IPS-15b (cell line): Measurements from ENCODE around the gene ARHGAP22.

Source experiments
- H3K27me3 ChIP-seq: one replicate; pipeline ENCODE4 v1.6.1; 2013; ENCODE audit warnings: low read length; ENCODE audit not compliant: control insufficient read depth, insufficient read depth
- H3K36me3 ChIP-seq: one replicate; pipeline ENCODE4 v1.6.1; 2013; ENCODE audit warnings: low read length; ENCODE audit not compliant: control insufficient read depth, insufficient read depth
- H3K4me1 ChIP-seq: one replicate; pipeline ENCODE4 v1.6.1; 2013; ENCODE audit warnings: mild to moderate bottlenecking, low read length; ENCODE audit not compliant: control insufficient read depth, insufficient read depth
- H3K4me3 ChIP-seq: one replicate; pipeline ENCODE4 v1.5.1; 2013; ENCODE audit warnings: low read depth, low read length
- H3K9ac ChIP-seq: one replicate; pipeline ENCODE4 v1.6.1; 2013; ENCODE audit warnings: low read depth, mild to moderate bottlenecking, low read length
- H3K9me3 ChIP-seq: one replicate; pipeline ENCODE4 v1.6.1; 2013; ENCODE audit warnings: mild to moderate bottlenecking, low read length; ENCODE audit not compliant: control insufficient read depth, insufficient read depth

Gene ARHGAP22

GRCh38 chr10:48552946-48553564 is 51.8 kb downstream of the ARHGAP22 start:
- no peak overlapping the region for H3K9ac ChIP-seq
- H3K27me3 ChIP-seq, result no peaks in the 10 kb centered on the region
- no peaks in the 10 kb centered on the region for H3K9me3 ChIP-seq
- no peak overlapping the region for H3K4me3 ChIP-seq
- no peaks in the 10 kb centered on the region for H3K4me1 ChIP-seq
- H3K36me3 ChIP-seq, result no peaks in the 10 kb centered on the region

GRCh38 chr10:48551861-48552591 is 52.8 kb downstream of the ARHGAP22 start:
- Histone ChIP-seq H3K4me3 (no peak overlapping the region), H3K4me1 (no peaks in the 10 kb centered on the region), H3K27me3 (no peaks in the 10 kb centered on the region), H3K9me3 (no peaks in the 10 kb centered on the region), H3K36me3 (no peaks in the 10 kb centered on the region), H3K9ac (no peak overlapping the region)

GRCh38 chr10:48550977-48551376 is 53.9 kb downstream of the ARHGAP22 start:
- H3K4me3 ChIP-seq, result no peak overlapping the region
- no peak overlapping the region for H3K9ac ChIP-seq
- H3K27me3 ChIP-seq, result no peaks in the 10 kb centered on the region
- no peaks in the 10 kb centered on the region for H3K4me1 ChIP-seq
- H3K9me3 ChIP-seq, result no peaks in the 10 kb centered on the region
- H3K36me3 ChIP-seq, result no peaks in the 10 kb centered on the region

GRCh38 chr10:48550071-48550691 is 54.7 kb downstream of the ARHGAP22 start:
- no peaks in the 10 kb centered on the region for H3K4me1 ChIP-seq
- no peak overlapping the region for H3K4me3 ChIP-seq
- no peak overlapping the region for H3K9ac ChIP-seq
- no peaks in the 10 kb centered on the region for H3K27me3 ChIP-seq
- no peaks in the 10 kb centered on the region for H3K9me3 ChIP-seq
- no peaks in the 10 kb centered on the region for H3K36me3 ChIP-seq

- Histone ChIP-seq H3K36me3 (no peaks in the 10 kb centered on the region), H3K27me3 (no peaks in the 10 kb centered on the region), H3K9me3 (no peaks in the 10 kb centered on the region), H3K4me1 (no peaks in the 10 kb centered on the region), H3K9ac (no peak overlapping the region), H3K4me3 (no peak overlapping the region)
Measured at GRCh38 chr10:48549236-48549635, 55.6 kb downstream of the ARHGAP22 start.

GRCh38 chr10:48548531-48549135 is 56.2 kb downstream of the ARHGAP22 start:
- Histone ChIP-seq H3K27me3 (no peaks in the 10 kb centered on the region), H3K9me3 (no peaks in the 10 kb centered on the region), H3K4me3 (no peak overlapping the region), H3K36me3 (no peaks in the 10 kb centered on the region), H3K9ac (no peak overlapping the region), H3K4me1 (no peaks in the 10 kb centered on the region)

GRCh38 chr10:48547981-48548380 is 56.9 kb downstream of the ARHGAP22 start:
- Histone ChIP-seq H3K9ac (no peak overlapping the region), H3K9me3 (no peaks in the 10 kb centered on the region), H3K36me3 (no peaks in the 10 kb centered on the region), H3K4me1 (peaks cover 2% of the 10 kb centered on the region), H3K4me3 (no peak overlapping the region), H3K27me3 (no peaks in the 10 kb centered on the region)

GRCh38 chr10:48547061-48547895 is 57.6 kb downstream of the ARHGAP22 start:
- no peaks in the 10 kb centered on the region for H3K36me3 ChIP-seq
- H3K27me3 ChIP-seq, result no peaks in the 10 kb centered on the region
- H3K4me3 ChIP-seq, result no peak overlapping the region
- H3K4me1 ChIP-seq, result peaks cover 2% of the 10 kb centered on the region
- H3K9ac ChIP-seq, result no peak overlapping the region
- H3K9me3 ChIP-seq, result no peaks in the 10 kb centered on the region

- Histone ChIP-seq H3K9ac (no peak overlapping the region), H3K36me3 (no peaks in the 10 kb centered on the region), H3K27me3 (no peaks in the 10 kb centered on the region), H3K9me3 (no peaks in the 10 kb centered on the region), H3K4me1 (peaks cover 2% of the 10 kb centered on the region), H3K4me3 (no peak overlapping the region)
Measured at GRCh38 chr10:48545462-48546145, 59.3 kb downstream of the ARHGAP22 start.

GRCh38 chr10:48543182-48543844 is 61.6 kb downstream of the ARHGAP22 start:
- no peaks in the 10 kb centered on the region for H3K9me3 ChIP-seq
- peaks cover 2% of the 10 kb centered on the region for H3K4me1 ChIP-seq
- H3K27me3 ChIP-seq, result no peaks in the 10 kb centered on the region
- H3K9ac ChIP-seq, result no peak overlapping the region
- no peaks in the 10 kb centered on the region for H3K36me3 ChIP-seq
- no peak overlapping the region for H3K4me3 ChIP-seq
